NCI-H345 treated with DMSO at 0.1 percent for 48 hours (cell line): Measurements from ENCODE around the gene KIF2C.

ENCODE experiments used
- DNase-seq: peaks from one replicate; lab custom pipeline; 2025; ENCODE audit not compliant: unreplicated experiment; lab: John Stamatoyannopoulos, UW

KIF2C gene

GRCh38 chr1:44775078-44775929 is 35.7 kb downstream of the KIF2C start, which contains the start of gene RPS8:
Gene RPS8 (plus strand): TSS chr1:44775540. CDS start chr1:44775597, 57 bp downstream.
- DNase-seq: peak; percentile 83

- DNase-seq: no peak
Measured at GRCh38 chr1:44775930-44776729, 36.5 kb downstream of the KIF2C start.

GRCh38 chr1:44776730-44777068 is 37.1 kb downstream of the KIF2C start:
- no peak for DNase-seq

- DNase-seq: no peak
Measured at GRCh38 chr1:44777547-44777946, 37.9 kb downstream of the KIF2C start.

GRCh38 chr1:44777969-44778635 is 38.5 kb downstream of the KIF2C start:
- DNase-seq: no peak

GRCh38 chr1:44778705-44779576 is 39.3 kb downstream of the KIF2C start:
- DNase-seq: no peak

- no peak for DNase-seq
Measured at GRCh38 chr1:44780583-44781121, 41.0 kb downstream of the KIF2C start.

GRCh38 chr1:44783697-44784093 is 44.1 kb downstream of the KIF2C start:
- DNase-seq: no peak

GRCh38 chr1:44784094-44785028 is 44.7 kb downstream of the KIF2C start:
- DNase-seq: no peak

- no peak for DNase-seq
Measured at GRCh38 chr1:44785029-44785380, 45.4 kb downstream of the KIF2C start.

- no peak for DNase-seq
Measured at GRCh38 chr1:44785501-44786137, 46.0 kb downstream of the KIF2C start.

- no peak for DNase-seq
Measured at GRCh38 chr1:44786138-44786840, 46.7 kb downstream of the KIF2C start.

- DNase-seq: no peak
Measured at GRCh38 chr1:44786841-44787426, 47.3 kb downstream of the KIF2C start.

GRCh38 chr1:44787506-44787905 is 47.9 kb downstream of the KIF2C start:
- no peak for DNase-seq

GRCh38 chr1:44788120-44788860 is 48.7 kb downstream of the KIF2C start, which contains the start of gene BEST4:
Gene BEST4 (minus strand): TSS chr1:44788170. CDS start chr1:44787705, 465 bp downstream.
- DNase-seq: no peak

- DNase-seq: no peak
Measured at GRCh38 chr1:44790968-44791801, 51.5 kb downstream of the KIF2C start.
